Measurements from ENCODE around the gene ARL4A. TPM values are rescaled to one million over a fixed set of nuclear protein-coding genes. Genes with fewer than 3 reads are reported as not detected.
"Not testable (repeated sequence)": the region's sequence is repeated elsewhere in the genome, so short reads cannot be mapped to it uniquely, and the experiment has no call there.

Gene ARL4A
- total RNA-seq, 1 donor from 2014 or later, result 34.9 TPM

- no peak for DNase-seq (ENCODE audit: low spot score)
Measured at GRCh38 chr7:12661581-12661980, 25.9 kb upstream of the ARL4A start.

GRCh38 chr7:12670000-12670729, 17.3 kb upstream of the ARL4A start:
- DNase-seq (ENCODE audit: low spot score), result no peak

GRCh38 chr7:12670743-12671520, 16.5 kb upstream of the ARL4A start:
- no peak for DNase-seq (ENCODE audit: low spot score)

GRCh38 chr7:12673436-12673835, 14.0 kb upstream of the ARL4A start:
- DNase-seq (ENCODE audit: low spot score), result not testable (repeated sequence)

GRCh38 chr7:12674053-12674452, 13.4 kb upstream of the ARL4A start:
- DNase-seq (ENCODE audit: low spot score), result no peak

- no peak for DNase-seq (ENCODE audit: low spot score)
Measured at GRCh38 chr7:12674861-12675260, 12.6 kb upstream of the ARL4A start.

- no peak for DNase-seq (ENCODE audit: low spot score)
Measured at GRCh38 chr7:12683678-12684585, 3.5 kb upstream of the ARL4A start.

GRCh38 chr7:12684733-12685132, 2.7 kb upstream of the ARL4A start:
- DNase-seq (ENCODE audit: low spot score), result no peak

GRCh38 chr7:12685550-12685949, 1.9 kb upstream of the ARL4A start:
- DNase-seq (ENCODE audit: low spot score), result no peak

GRCh38 chr7:12686234-12686890, 1.1 kb upstream of the ARL4A start:
- DNase-seq (ENCODE audit: low spot score), result peak; percentile 97

GRCh38 chr7:12687718-12688171, 312 bp downstream of the ARL4A start:
- no peak for DNase-seq (ENCODE audit: low spot score)

GRCh38 chr7:12688485-12689170, 1.2 kb downstream of the ARL4A start:
- not testable (repeated sequence) for DNase-seq (ENCODE audit: low spot score)

GRCh38 chr7:12689451-12689850, 2.0 kb downstream of the ARL4A start:
- DNase-seq (ENCODE audit: low spot score), result no peak

- DNase-seq (ENCODE audit: low spot score), result no peak
Measured at GRCh38 chr7:12690041-12690878, 2.8 kb downstream of the ARL4A start.

- DNase-seq (ENCODE audit: low spot score), result not testable (repeated sequence)
Measured at GRCh38 chr7:12691388-12691787, 4.0 kb downstream of the ARL4A start.

- DNase-seq (ENCODE audit: low spot score), result no peak
Measured at GRCh38 chr7:12692035-12692434, 4.6 kb downstream of the ARL4A start.

GRCh38 chr7:12692479-12693259, 5.2 kb downstream of the ARL4A start:
- DNase-seq (ENCODE audit: low spot score), result no peak

GRCh38 chr7:12694817-12695216, 7.4 kb downstream of the ARL4A start:
- no peak for DNase-seq (ENCODE audit: low spot score)

GRCh38 chr7:12695965-12696364, 8.5 kb downstream of the ARL4A start:
- no peak for DNase-seq (ENCODE audit: low spot score)

All from mesenteric fat pad (tissue), 1 donor.